NCI-H1105 treated with DMSO at 0.1 percent for 48 hours (cell line): ENCODE measurements around the gene TBCEL.
"Not testable (repeated sequence)": the region's sequence is repeated elsewhere in the genome, so short reads cannot be mapped to it uniquely, and the experiment has no call there.

ENCODE experiments used
- DNase-seq: peaks from one replicate; lab custom pipeline; 2025; lab: John Stamatoyannopoulos, UW

TBCEL gene

DNA sequence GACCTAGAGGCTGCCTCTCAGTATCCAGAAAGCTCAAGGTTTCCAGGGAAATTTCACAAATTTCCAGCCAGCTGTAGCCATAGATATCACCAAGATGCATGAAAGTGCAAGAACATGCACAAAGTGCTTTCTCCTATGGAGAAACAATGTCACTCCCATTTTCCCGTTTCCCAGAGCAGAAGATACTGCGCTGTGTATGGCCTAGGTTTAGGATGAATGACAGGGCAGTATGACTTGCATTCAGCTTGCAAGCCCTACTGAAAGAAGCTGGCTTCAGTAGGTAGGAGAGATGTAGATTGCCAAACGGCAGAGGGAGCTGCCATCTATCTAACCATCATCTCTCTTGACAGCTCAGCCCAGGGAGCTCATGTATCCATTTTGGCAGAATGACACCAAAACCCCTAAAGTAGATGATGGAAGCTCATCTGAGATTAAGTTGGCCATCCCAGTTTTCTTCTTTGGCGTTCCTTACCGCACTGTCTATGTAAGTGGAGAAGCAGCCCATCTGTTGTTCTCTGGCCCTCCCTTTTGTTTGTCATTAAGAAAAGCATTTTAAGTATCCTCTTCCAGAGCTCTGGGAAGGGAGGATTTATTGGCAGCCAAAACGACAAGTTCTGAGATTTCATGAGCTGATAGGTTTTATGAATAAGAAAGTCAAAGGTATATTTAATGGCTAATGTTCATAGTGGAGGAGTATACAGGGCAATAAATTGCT is 81.7 kb downstream of the TBCEL start:
- no peak for DNase-seq

GRCh38 chr11:121106812-121107211 is 82.9 kb downstream of the TBCEL start:
- DNase-seq: no peak

DNA sequence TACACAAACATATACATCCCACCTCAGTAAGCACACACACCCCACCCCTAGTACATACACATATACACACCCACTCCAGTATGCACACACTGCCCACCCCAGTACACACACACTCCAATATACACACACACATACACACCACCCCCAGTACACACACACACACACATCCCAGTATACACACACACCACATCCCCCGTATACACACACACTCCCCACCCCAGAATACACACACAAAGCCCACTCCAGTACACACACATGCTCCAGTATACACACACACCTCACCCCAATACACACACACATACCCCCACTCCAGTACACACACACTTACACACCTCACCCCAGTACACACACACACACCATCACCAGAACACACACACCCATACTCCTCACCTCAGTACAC is 84.5 kb downstream of the TBCEL start:
- no peak for DNase-seq

DNA sequence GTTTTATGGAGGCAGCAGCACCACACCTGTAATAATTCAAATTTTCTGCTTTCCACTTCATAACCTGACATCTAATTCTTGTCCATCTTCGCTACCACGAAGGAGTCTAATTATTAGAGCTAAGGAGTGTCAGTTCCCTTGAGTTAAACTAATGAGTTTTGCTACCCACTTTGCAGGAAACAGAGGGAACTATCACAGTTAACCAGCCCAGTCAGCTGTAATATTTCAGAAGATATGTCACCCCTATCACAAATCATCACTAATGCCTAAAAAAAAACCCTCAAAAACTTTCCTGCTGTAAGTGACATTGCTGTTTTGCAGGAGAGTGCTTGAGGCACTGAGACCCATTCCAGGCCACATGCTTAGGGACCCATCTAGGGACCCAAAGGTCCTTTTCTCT is 85.6 kb downstream of the TBCEL start:
- no peak for DNase-seq

GRCh38 chr11:121109916-121110586 is 86.1 kb downstream of the TBCEL start:
- DNase-seq: peak; percentile 45

- DNase-seq: no peak
Measured at GRCh38 chr11:121110871-121111724, 87.2 kb downstream of the TBCEL start.

GRCh38 chr11:121112498-121113455 is 88.9 kb downstream of the TBCEL start:
- DNase-seq: peak; percentile 83

DNA sequence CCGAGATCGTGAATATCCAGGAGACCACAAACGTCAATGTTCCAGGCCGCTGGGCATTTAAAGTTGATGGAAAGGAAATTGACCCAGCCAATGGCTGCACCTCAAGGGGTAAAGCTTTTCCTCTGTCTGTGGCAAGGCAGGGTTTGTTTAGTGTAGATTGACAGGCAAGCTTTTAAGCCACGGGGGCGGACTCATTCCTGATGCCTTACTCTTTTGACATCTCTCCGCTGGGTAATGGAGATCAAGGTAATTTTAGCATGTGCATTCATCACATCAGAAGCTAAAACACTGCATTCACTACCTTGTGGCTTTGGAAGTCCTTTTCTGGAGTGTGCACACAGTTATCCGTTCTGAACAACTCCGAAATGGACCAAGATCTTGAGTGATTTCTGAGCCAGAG is 89.7 kb downstream of the TBCEL start:
- no peak for DNase-seq

DNA sequence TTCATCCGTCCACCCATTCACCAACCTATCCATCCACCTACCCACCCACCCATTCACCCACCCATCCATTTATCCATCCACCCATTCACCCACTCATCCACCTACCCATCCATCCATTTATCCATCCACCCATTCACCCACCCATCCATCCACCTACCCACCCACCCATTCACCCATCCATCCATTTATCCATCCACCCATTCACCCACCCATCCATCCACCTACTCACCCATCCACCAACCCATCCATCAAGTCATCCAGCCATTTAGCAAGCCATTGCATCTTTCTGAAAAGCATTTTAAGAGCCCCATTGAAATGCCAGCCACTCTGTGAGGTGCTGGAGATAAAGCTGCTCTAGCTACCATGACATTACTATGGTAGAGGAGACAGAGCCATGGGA is 91.1 kb downstream of the TBCEL start:
- DNase-seq: not testable (repeated sequence)

- no peak for DNase-seq
Measured at GRCh38 chr11:121117788-121118187, 93.9 kb downstream of the TBCEL start.

DNA sequence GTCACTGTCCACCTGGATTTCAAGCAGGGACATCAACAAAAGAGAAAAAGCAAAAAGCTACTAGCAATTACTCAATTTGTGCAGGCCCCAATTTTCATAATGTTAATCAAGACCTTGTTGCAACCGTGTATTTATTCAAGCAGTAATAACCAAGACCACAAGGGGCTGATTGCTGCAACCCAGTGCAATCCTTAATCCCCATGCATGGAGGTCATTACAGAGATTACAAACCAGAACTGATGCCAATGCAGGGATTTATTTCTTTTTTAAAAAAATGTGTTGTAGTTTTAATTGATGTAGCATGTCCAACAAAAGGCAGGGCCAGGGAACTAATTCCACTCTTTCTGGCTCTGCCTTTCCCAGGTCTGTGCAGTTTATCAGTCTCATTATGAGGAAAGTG is 95.5 kb downstream of the TBCEL start:
- DNase-seq: no peak

DNA sequence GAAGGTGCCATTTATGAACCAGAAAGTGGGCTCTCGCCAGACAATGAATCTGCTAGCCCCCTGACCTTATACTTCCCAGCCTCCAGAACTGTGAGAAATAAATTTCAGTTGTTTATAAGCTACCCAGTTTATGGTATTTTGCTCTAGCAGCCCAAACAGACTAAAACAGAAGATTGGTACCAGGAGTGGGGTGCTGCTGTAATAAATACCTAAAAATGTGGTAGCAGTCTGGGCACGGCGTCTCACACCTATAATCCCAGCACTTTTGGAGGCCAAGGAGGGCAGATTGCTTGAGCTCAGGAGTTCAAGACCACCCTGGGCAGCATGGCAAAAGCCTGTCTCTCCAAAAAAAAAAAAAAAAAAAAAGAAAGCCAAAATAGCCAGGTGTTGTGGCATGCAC is 98.4 kb downstream of the TBCEL start:
- DNase-seq: no peak

DNA sequence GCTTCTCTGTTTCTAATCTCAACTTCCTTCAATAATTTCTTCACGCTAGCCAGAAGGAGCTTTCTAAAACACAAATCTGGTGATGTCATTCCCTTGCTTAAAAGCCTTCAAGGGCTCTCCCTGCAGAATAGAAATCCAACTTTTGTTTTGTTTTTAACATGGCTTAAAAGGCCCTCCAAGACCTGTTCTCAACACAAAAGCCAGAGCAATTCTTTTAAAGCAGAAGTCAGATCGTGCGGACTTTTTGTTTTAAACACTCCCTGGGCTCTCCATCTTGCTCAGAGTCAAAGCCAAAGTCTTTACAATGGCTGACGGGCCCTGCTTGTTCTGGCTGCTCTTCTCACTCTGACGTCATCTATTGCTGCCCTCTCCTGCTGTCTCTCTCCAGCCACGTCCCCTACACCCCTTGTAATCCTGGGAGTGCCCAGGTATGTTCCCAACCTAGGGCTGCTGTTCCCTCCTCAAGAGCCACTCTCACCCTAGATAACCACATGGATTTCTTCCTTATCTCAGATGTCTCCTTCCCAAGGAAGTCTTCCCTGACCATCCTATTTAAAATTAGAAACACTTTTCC is 99.7 kb downstream of the TBCEL start:
- no peak for DNase-seq

- DNase-seq: no peak
Measured at GRCh38 chr11:121127809-121128208, 103.9 kb downstream of the TBCEL start.

DNA sequence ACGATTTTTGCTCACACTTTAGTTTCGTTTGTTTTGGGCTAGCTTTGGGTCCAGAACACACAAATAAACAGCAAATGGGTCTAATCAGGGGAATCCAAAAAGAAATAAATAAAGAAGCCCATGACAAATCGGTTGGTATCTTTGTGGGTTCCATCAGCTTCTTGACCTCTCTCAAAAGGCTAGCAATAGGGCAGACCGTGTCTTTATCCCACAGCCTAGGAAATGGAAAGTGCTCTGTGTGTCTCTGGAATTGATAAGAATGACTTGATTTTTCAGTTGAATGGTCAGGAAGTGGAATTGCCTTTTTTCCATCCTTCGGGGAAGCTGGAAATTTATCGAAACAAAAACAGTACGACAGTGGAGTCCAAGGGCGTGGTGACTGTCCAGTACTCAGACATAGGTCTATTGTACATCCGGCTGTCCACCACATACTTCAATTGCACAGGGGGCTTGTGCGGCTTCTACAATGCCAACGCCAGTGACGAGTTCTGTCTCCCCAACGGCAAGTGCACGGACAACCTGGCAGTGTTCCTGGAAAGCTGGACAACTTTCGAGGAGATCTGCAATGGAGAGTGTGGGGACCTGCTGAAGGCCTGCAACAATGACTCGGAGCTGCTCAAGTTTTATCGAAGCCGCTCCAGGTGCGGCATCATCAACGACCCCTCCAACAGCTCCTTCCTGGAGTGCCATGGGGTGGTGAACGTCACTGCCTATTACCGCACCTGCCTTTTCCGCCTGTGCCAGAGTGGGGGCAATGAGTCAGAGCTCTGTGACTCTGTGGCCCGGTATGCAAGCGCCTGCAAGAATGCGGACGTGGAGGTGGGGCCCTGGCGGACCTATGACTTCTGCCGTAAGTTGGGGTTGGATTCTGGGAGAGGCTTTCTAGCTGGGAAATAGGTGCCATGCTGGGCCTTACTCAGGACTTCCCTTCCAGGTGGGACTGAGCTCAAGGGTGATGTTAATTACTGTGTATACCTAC is 105.7 kb downstream of the TBCEL start:
- no peak for DNase-seq

DNA sequence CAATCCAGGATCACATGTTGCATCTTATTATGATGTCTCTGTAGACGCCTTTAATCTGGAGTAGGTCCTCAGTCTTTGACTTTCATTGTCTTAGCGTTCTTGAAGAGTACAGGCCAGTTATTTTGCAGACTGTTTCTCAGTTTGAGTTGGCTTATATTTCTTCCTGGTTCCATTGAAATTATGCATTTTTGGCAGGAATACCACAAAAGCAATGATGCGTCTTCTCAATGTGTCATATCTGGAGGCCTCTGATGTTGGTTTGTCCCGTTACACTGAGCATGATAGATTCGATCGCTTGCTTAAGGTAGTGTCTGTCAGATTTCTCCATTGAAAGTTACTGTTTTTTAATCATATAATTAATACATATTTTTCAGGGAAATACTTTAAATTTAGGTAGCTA is 107.8 kb downstream of the TBCEL start:
- no peak for DNase-seq

DNA sequence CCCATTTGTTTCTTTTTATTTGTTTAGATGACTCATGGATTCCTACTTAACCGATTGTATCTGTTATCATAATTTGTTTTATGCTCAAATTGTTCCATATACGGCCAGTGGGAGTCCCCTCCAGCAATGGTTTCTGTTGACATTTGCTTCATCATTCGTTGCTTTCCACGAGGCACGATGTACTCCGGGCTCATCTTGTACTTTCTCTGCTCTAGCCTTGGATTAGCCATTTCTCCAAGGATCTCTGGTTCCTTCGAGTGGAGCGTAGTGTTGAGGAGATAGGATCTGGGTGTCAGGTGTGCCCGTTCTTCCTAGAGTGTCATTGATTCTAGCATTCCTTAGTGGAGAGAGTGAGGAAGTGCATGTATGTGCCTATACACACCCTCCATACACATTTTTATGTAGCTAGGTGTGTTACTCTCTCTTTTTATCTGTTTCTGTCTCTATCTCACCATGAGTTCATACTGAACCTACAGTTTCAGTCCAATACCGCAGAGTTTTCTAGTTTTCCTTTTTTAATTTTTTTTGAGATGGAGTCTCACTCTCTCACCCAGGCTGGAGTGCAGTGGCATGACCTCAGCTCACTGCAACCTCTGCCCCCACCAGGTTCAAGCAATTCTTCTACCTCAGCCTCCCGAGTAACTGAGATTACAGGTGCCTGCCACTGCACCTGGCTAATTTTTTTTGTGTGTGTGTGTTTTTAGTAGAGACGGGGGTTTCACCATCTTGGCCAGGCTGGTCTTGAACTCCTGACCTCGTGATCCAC is 108.5 kb downstream of the TBCEL start:
- DNase-seq: no peak

- no peak for DNase-seq
Measured at GRCh38 chr11:121134741-121135312, 110.9 kb downstream of the TBCEL start.

- DNase-seq: no peak
Measured at GRCh38 chr11:121137005-121137404, 113.1 kb downstream of the TBCEL start.
